Keratinocyte (primary cell): ENCODE data around the gene NOX4. TPM values are rescaled to one million over a fixed set of nuclear protein-coding genes. Genes with fewer than 3 reads are reported as not detected.

Experiments
- DNase-seq: peaks from one replicate; pipeline ENCODE4 v3.0.0-alpha.2; 2011; ENCODE audit warnings: low read depth, missing footprints, low spot score
- FAIRE-seq: peaks from 2 replicates; lab custom pipeline; 2011; peaks lifted over from hg19 to GRCh38; lab: Jason Lieb, UNC
- H2AFZ ChIP-seq: 2 replicates; pipeline ENCODE4 v1.6.0; 2012; ENCODE audit warnings: low read length, control low read depth, inconsistent platforms; ENCODE audit not compliant: control insufficient read depth
- H3K27ac ChIP-seq: 2 replicates; pipeline ENCODE4 v1.5.1; 2011; ENCODE audit warnings: low read length; ENCODE audit not compliant: control insufficient read depth, insufficient read depth
- H3K27me3 ChIP-seq: 3 replicates; pipeline ENCODE4 v1.6.0; 2011; ENCODE audit warnings: low read length; ENCODE audit not compliant: control insufficient read depth, insufficient read depth; ENCODE audit errors: extremely low read depth
- H3K36me3 ChIP-seq, 2 experiments: 2 replicates in 1 of 2; 3 replicates in 1 of 2; pipeline ENCODE4 v1.5.1; 2011; ENCODE audit warnings: low read length in 2 of 2, mild to moderate bottlenecking in 1 of 2; ENCODE audit not compliant: control insufficient read depth in 2 of 2, insufficient read depth in 2 of 2; ENCODE audit errors: extremely low read depth in 1 of 2
- H3K4me1 ChIP-seq: 3 replicates; pipeline ENCODE4 v1.5.1; 2011; ENCODE audit warnings: low read length; ENCODE audit not compliant: control insufficient read depth, insufficient read depth; ENCODE audit errors: extremely low read depth
- H3K4me2 ChIP-seq: 3 replicates; pipeline ENCODE4 v1.6.0; 2011; ENCODE audit warnings: low read depth, low read length; ENCODE audit not compliant: control insufficient read depth, insufficient read depth; ENCODE audit errors: extremely low read depth
- H3K4me3 ChIP-seq, 3 experiments: fragments of 200-600 bp in 1 of 3; sonication (generic) in 1 of 3; 2 replicates in 2 of 3; 3 replicates in 1 of 3; pipeline ENCODE4 v1.5.1; 2011 to 2016; ENCODE audit warnings: low read length in 3 of 3, mild to moderate bottlenecking in 3 of 3, control low read depth in 2 of 3, inconsistent platforms in 1 of 3, low read depth in 1 of 3, mixed read lengths in 1 of 3, mixed run types in 1 of 3, moderate library complexity in 1 of 3; ENCODE audit not compliant: control insufficient read depth in 2 of 3, insufficient read depth in 2 of 3; ENCODE audit errors: extremely low read depth in 1 of 3
- H3K79me2 ChIP-seq: 2 replicates; pipeline ENCODE4 v1.6.0; 2012; ENCODE audit warnings: low read length; ENCODE audit not compliant: control insufficient read depth, insufficient read depth
- H3K9ac ChIP-seq: 3 replicates; pipeline ENCODE4 v1.6.0; 2011; ENCODE audit warnings: low read length; ENCODE audit not compliant: control insufficient read depth, insufficient read depth; ENCODE audit errors: extremely low read depth
- H3K9me1 ChIP-seq: 3 replicates; pipeline ENCODE4 v1.6.0; 2011; ENCODE audit warnings: low read length; ENCODE audit not compliant: control insufficient read depth, insufficient read depth; ENCODE audit errors: extremely low read depth
- H3K9me3 ChIP-seq: 2 replicates; pipeline ENCODE4 v1.5.1; 2012; ENCODE audit warnings: low read depth, low read length; ENCODE audit not compliant: control insufficient read depth
- H4K20me1 ChIP-seq: 3 replicates; pipeline ENCODE4 v1.6.0; 2011; ENCODE audit warnings: low read length; ENCODE audit not compliant: control insufficient read depth, insufficient read depth; ENCODE audit errors: extremely low read depth
- EZH2 ChIP-seq: IDR thresholded peaks from one replicate; pipeline ENCODE4 v1.6.1; 2012; ENCODE audit warnings: inconsistent platforms, mild to moderate bottlenecking, low read length, moderate library complexity
- dilution Hi-C: fragments of 300-500 bp; cut with MboI; formaldehyde crosslinking; loops from one replicate; pipeline ENCODE4 v1.7.0; 2020; ENCODE audit warnings: low sequenced_read_pairs; ENCODE audit not compliant: extremely low pct_ligation_motif_present
- polyA minus RNA-seq, 3 experiments: library from RNA; depleted of rRNA, polyadenylated mRNA; stranded (reverse); fragments of >200 nt; gene quantifications; 1 replicate in 1 of 3; 2 replicates in 1 of 3; 3 replicates in 1 of 3; pipeline ENCODE4 v1.2.3, GENCODE V29; 2011
- polyA plus RNA-seq, 5 experiments: library from polyadenylated mRNA; depleted of rRNA in 3 of 5; stranded (reverse) in 3 of 5; stranded (forward) in 1 of 5; unstranded in 1 of 5; fragments of >200 nt; gene quantifications; 1 replicate in 1 of 5; 2 replicates in 3 of 5; 3 replicates in 1 of 5; pipeline versions ENCODE4 v1.2.1 to v1.2.3, GENCODE V29; 2011 to 2012; ENCODE audit warnings: missing spikeins in 2 of 5, low read depth in 1 of 5, low replicate concordance in 1 of 5
- TF ChIP-seq, protein P1 (sequence below), 3 experiments: IDR thresholded peaks in 1 of 3; conservative IDR thresholded peaks in 1 of 3; optimal IDR thresholded peaks in 1 of 3; 2 replicates in 2 of 3; 3 replicates in 1 of 3; pipeline versions ENCODE3 to v1.5.1; 2011; ENCODE audit warnings: low read length in 3 of 3, mild to moderate bottlenecking in 3 of 3, moderate library complexity in 2 of 3, control low read depth in 1 of 3, inconsistent platforms in 1 of 3; ENCODE audit not compliant: insufficient read depth in 2 of 3; ENCODE audit errors: extremely low read depth in 1 of 3

NOX4 gene
- polyA plus RNA-seq = 0.05 TPM in 1 of 3 replicates, not detected in the others
- 0.27 TPM for polyA plus RNA-seq (2011; ENCODE audit: low read depth)
- not detected in 2 replicates for polyA plus RNA-seq (2011; cell fraction: cytosol; rRNA removed)
- not detected in 2 replicates for polyA plus RNA-seq (2011; cell fraction: nucleus; rRNA removed)
- polyA plus RNA-seq (2012; ENCODE audit: low replicate concordance) = 0.23 TPM in 1 of 2 replicates, not detected in the other
- not detected in 3 replicates for polyA minus RNA-seq
- not detected for polyA minus RNA-seq (2011; cell fraction: cytosol; rRNA and poly(A)+ RNA removed)
- polyA minus RNA-seq (2011; cell fraction: nucleus; rRNA and poly(A)+ RNA removed) = not detected in 2 replicates

DNA sequence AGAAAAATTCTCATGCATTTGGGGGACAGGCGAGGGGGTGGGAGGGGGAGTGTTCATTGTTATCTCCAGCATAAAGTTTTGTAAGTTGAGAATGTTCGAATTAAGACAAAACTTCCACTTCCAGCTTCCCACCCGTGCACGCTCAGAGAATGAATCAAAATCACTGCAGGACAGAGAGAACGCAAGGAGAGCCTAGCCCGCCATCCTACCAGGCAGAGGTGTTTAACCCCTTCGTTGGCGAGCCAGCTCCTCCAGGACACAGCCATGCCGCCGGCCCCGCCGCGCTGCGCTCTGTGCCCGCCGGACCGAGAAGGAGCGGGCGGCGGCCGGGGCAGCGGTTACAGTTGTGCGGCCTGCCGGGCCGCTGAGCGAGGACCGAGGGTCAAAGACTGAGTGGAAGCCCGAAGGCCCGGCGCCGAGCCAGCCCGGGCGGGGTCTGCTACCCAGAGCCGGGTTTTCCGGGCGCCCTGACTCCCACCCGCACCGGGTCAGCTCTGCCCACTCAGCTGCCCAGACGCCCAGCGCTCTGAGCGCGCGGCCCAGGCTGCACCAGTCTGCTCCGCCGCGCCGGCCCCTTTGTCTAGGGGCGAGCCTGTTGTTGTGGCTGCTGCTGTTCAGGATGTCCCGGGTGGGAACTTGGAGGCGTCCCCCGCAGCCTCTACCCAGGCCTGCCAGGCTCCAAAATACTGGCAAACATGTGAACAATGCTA is at the start of gene NOX4:
Gene NOX4 (minus strand): TSS at position 395 of the 710 bp plus-strand sequence. CDS start 129 bp downstream, at position 266.
- Histone ChIP-seq H3K9ac (no peak within 1 kb of the TSS), H3K4me2 (peak within 1 kb of the TSS; percentile 41), H3K9me3 (no peaks in the 10 kb centered on the region), H3K79me2 (no peaks in the 10 kb centered on the region), H3K4me3 (no peak within 1 kb of the TSS), H3K27ac (no peak within 1 kb of the TSS), H3K36me3 (no peaks in the 10 kb centered on the region), H3K27me3 (peaks cover 17% of the 10 kb centered on the region), H3K9me1 (no peaks in the 10 kb centered on the region), H4K20me1 (no peaks in the 10 kb centered on the region), H3K4me1 (peaks cover 3% of the 10 kb centered on the region), H2AFZ (no peak within 1 kb of the TSS)
- TF ChIP-seq EZH2 = peak; percentile 56
- TF ChIP-seq, protein P1, sequence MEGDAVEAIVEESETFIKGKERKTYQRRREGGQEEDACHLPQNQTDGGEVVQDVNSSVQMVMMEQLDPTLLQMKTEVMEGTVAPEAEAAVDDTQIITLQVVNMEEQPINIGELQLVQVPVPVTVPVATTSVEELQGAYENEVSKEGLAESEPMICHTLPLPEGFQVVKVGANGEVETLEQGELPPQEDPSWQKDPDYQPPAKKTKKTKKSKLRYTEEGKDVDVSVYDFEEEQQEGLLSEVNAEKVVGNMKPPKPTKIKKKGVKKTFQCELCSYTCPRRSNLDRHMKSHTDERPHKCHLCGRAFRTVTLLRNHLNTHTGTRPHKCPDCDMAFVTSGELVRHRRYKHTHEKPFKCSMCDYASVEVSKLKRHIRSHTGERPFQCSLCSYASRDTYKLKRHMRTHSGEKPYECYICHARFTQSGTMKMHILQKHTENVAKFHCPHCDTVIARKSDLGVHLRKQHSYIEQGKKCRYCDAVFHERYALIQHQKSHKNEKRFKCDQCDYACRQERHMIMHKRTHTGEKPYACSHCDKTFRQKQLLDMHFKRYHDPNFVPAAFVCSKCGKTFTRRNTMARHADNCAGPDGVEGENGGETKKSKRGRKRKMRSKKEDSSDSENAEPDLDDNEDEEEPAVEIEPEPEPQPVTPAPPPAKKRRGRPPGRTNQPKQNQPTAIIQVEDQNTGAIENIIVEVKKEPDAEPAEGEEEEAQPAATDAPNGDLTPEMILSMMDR (optimal IDR thresholded peaks at IDR 0.05 in 1 of 3, IDR thresholded peaks at IDR 0.05 in 1 of 3, conservative IDR thresholded peaks at IDR 0.05 in 1 of 3; ENCODE audit: extremely low read depth in 1 of 3, insufficient read depth in 2 of 3, low read length in 3 of 3) = no peak
- FAIRE-seq (no peak), DNase-seq (no peak)
- dilution Hi-C loops = no loop called here

DNA sequence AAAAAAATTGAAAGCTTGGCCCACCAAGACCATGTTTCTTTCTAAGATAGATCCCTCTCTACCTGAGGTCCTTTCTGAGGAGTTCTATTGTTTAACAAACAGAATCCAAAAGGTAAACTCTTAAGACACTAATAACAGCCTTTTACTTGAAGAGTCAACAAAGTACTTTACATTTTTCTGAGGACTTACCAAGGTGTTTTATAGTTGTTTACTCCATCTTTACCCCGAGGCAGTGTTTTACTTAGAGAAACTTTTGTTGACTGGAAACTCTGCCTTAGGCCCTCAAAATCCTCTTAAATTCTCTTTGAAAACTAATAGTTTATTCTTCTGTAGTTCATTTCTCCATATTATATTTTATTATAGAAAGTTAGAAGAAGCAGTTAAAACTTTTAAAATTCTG is 49.7 kb upstream of the NOX4 start:
- H3K9me3 ChIP-seq = no peaks in the 10 kb centered on the region

More for the DNA sequence above, 49.7 kb upstream of the NOX4 start:
- no peak for DNase-seq
- Histone ChIP-seq H3K4me3 (no peak overlapping the region), H3K9me1 (no peaks in the 10 kb centered on the region), H3K4me2 (no peak overlapping the region), H3K27me3 (no peaks in the 10 kb centered on the region), H3K27ac (no peak overlapping the region), H3K9ac (no peak overlapping the region), H3K36me3 (no peaks in the 10 kb centered on the region), H3K79me2 (no peaks in the 10 kb centered on the region), H2AFZ (no peak overlapping the region), H3K4me1 (no peaks in the 10 kb centered on the region), H4K20me1 (no peaks in the 10 kb centered on the region)
- no peak for FAIRE-seq
- dilution Hi-C loops = no loop called here
- TF ChIP-seq, protein P1 (optimal IDR thresholded peaks at IDR 0.05 in 1 of 3, IDR thresholded peaks at IDR 0.05 in 1 of 3, conservative IDR thresholded peaks at IDR 0.05 in 1 of 3; ENCODE audit: extremely low read depth in 1 of 3, insufficient read depth in 2 of 3, low read length in 3 of 3) = no peak
- no peak for TF ChIP-seq EZH2
